Liver (tissue), 9 donors: ENCODE data around the gene SNN. TPM values are rescaled to one million over a fixed set of nuclear protein-coding genes. Genes with fewer than 3 reads are reported as not detected.

Experiments
- DNase-seq: peaks from one replicate; pipeline ENCODE4 v3.0.0-alpha.2; 2017; ENCODE audit warnings: low spot score
- H3K27ac ChIP-seq, 2 donors: one replicate each; pipeline ENCODE4 v1.7.0; 2013; ENCODE audit warnings: inconsistent platforms in 2 of 2, low read length in 2 of 2, control low read depth in 1 of 2, low read depth in 1 of 2, mild to moderate bottlenecking in 1 of 2
- H3K27me3 ChIP-seq, 4 donors: one replicate each; pipeline versions ENCODE4 v1.6.1 to v1.7.0; 2013; ENCODE audit warnings: low read length in 3 of 4, inconsistent platforms in 1 of 4, mild to moderate bottlenecking in 1 of 4, moderate library complexity in 1 of 4; ENCODE audit not compliant: control insufficient read depth in 4 of 4, insufficient read depth in 4 of 4
- H3K36me3 ChIP-seq, 4 donors: one replicate each; pipeline versions ENCODE4 v1.6.1 to v1.7.0; 2013; ENCODE audit warnings: low read length in 3 of 4, mild to moderate bottlenecking in 3 of 4, low read depth in 1 of 4, moderate library complexity in 1 of 4; ENCODE audit not compliant: control insufficient read depth in 4 of 4, insufficient read depth in 3 of 4
- H3K4me1 ChIP-seq, 4 donors: one replicate each; pipeline versions ENCODE4 v1.6.1 to v1.7.0; 2013; ENCODE audit warnings: low read length in 3 of 4, mild to moderate bottlenecking in 3 of 4, moderate library complexity in 1 of 4; ENCODE audit not compliant: control insufficient read depth in 4 of 4, insufficient read depth in 4 of 4
- H3K4me3 ChIP-seq, 3 donors: one replicate each; pipeline versions ENCODE4 v1.6.1 to v1.7.0; 2013; ENCODE audit warnings: low read length in 3 of 3, control low read depth in 1 of 3, low read depth in 1 of 3, mild to moderate bottlenecking in 1 of 3
- H3K9ac ChIP-seq, 2 donors: one replicate each; pipeline ENCODE4 v1.7.0; 2013; ENCODE audit warnings: low read length in 2 of 2, mild to moderate bottlenecking in 2 of 2, moderate library complexity in 2 of 2, control low read depth in 1 of 2, low read depth in 1 of 2
- H3K9me3 ChIP-seq, 4 donors: one replicate each; pipeline versions ENCODE4 v1.6.1 to v1.7.0; 2013; ENCODE audit warnings: low read length in 3 of 4; ENCODE audit not compliant: control insufficient read depth in 4 of 4
- EGR1 ChIP-seq, 2 donors: IDR thresholded peaks; 2 replicates each; pipeline ENCODE4 v1.6.1; 2016 to 2018; ENCODE audit warnings: antibody characterized with exemption in 2 of 2, low read depth in 2 of 2
- GABPA ChIP-seq, 2 donors: IDR thresholded peaks in 1 of 2; conservative IDR thresholded peaks in 1 of 2; 2 replicates each; pipeline ENCODE4 v1.6.1; 2016; ENCODE audit warnings: antibody characterized with exemption in 2 of 2, mild to moderate bottlenecking in 1 of 2, moderate library complexity in 1 of 2
- HNF4G ChIP-seq: IDR thresholded peaks from 2 replicates; pipeline ENCODE4 v1.6.1; 2016; ENCODE audit warnings: antibody characterized with exemption
- JUND ChIP-seq, 2 donors: IDR thresholded peaks; 2 replicates each; pipeline ENCODE4 v1.6.1; 2016; ENCODE audit warnings: antibody characterized with exemption in 2 of 2
- RAD21 ChIP-seq, 2 donors: IDR thresholded peaks; 2 replicates each; pipeline ENCODE4 v1.6.1; 2016; ENCODE audit warnings: antibody characterized with exemption in 2 of 2, mild to moderate bottlenecking in 2 of 2
- WGBS: extraction: QIAGEN DNeasy Blood & Tissue Kit; methylation state at CpG from one replicate; pipeline ENCODE4 v1.1.7; 2013; 5-methylcytosine and 5-hydroxymethylcytosine counted together
- polyA plus RNA-seq, 2 donors: library from polyadenylated mRNA; stranded (reverse) in 1 of 2; unstranded in 1 of 2; fragments of 200-250 nt in 1 of 2; fragments of >200 nt in 1 of 2; fragmentation: Nextera tagmentation in 1 of 2; extraction: Ambion mirVana in 1 of 2; gene quantifications; one replicate each; pipeline versions ENCODE4 v1.2.1 to v1.2.3, GENCODE V29; 2013 to 2015
- total RNA-seq, 2 donors: library from RNA; depleted of rRNA; stranded (reverse); fragments of >200 nt; gene quantifications; one replicate each; pipeline ENCODE4 v1.2.3, GENCODE V29; 2014
- TF ChIP-seq, protein P1 (sequence below): fragments of 150-350 bp; IDR thresholded peaks from 2 replicates; pipeline ENCODE4 v1.5.1; 2017; ENCODE audit warnings: improper control_type of control experiment, low read depth, low read length; ENCODE audit not compliant: missing input control
- TF ChIP-seq, protein P2 (sequence below): IDR thresholded peaks from 2 replicates; pipeline ENCODE4 v1.6.1; 2016; ENCODE audit warnings: antibody characterized with exemption
- donor health status: healthy.
- donor health status: healthy.
- donor health status: healthy.
- donor health status: healthy.
- donor health status: healthy.

Gene SNN
- total and polyA plus RNA-seq, 4 donors, result 2.5 to 6.2 (median 5.3) TPM

DNA sequence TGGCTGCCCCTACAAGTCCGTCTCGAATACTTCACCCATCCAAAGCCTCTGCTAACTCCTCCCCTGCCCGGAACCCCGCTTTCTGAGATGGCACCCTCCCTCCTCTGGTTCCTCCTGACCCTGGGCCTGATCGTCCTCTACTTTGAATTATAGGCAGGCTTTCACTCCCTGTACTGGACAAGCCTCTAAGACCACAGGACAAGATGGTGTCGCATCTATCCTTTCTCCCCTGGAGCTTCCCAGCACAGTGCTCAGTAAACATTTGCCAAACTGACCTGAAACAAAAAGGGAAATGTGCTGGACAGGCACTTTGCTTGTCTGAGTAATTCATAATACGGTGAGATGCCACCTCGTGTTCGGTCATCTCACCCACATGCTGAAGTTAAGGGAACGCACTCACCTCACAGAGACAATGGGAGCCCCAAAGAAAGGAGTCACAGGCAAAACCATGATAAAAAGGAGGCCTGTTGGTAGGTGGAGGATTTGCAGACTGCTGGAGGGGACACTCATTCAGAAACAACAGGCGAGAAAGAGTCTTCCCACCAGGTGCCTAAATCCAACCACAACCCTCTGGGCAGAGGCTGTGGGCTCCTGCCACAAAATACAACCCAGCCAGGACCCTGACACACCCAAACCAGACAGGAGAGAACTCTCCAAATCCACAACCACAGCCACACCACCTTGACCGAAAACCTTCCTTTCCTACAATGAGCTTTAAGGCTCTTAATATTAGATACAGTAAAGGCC is 28.2 kb downstream of the SNN start:
- H3K27ac ChIP-seq, result no peak overlapping the region
- no peak overlapping the region for H3K9ac ChIP-seq
- H3K4me1 ChIP-seq, result peaks cover 0 to 20% (median 16%) of the 10 kb centered on the region in 4 donors
- H3K27me3 ChIP-seq, result no peaks in the 10 kb centered on the region
- no peak for DNase-seq
- no peak for TF ChIP-seq JUND (IDR thresholded peaks at IDR 0.05)
- TF ChIP-seq, protein P1, sequence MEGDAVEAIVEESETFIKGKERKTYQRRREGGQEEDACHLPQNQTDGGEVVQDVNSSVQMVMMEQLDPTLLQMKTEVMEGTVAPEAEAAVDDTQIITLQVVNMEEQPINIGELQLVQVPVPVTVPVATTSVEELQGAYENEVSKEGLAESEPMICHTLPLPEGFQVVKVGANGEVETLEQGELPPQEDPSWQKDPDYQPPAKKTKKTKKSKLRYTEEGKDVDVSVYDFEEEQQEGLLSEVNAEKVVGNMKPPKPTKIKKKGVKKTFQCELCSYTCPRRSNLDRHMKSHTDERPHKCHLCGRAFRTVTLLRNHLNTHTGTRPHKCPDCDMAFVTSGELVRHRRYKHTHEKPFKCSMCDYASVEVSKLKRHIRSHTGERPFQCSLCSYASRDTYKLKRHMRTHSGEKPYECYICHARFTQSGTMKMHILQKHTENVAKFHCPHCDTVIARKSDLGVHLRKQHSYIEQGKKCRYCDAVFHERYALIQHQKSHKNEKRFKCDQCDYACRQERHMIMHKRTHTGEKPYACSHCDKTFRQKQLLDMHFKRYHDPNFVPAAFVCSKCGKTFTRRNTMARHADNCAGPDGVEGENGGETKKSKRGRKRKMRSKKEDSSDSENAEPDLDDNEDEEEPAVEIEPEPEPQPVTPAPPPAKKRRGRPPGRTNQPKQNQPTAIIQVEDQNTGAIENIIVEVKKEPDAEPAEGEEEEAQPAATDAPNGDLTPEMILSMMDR, result no peak
- no peak for TF ChIP-seq GABPA (IDR thresholded peaks at IDR 0.05 in 1 of 2, conservative IDR thresholded peaks at IDR 0.05 in 1 of 2)
- no peak for TF ChIP-seq HNF4G
- TF ChIP-seq EGR1 (IDR thresholded peaks at IDR 0.05; ENCODE audit: low read depth in 2 of 2), result no peak
- no peak for TF ChIP-seq RAD21 (IDR thresholded peaks at IDR 0.05)
- H3K9me3 ChIP-seq, result no peaks in the 10 kb centered on the region
- 95% methylated on average over 12 of the region's 12 CpGs for WGBS
- H3K36me3 ChIP-seq, result peaks cover 24 to 59% (median 47%) of the 10 kb centered on the region in 4 donors
- no peak overlapping the region for H3K4me3 ChIP-seq

DNA sequence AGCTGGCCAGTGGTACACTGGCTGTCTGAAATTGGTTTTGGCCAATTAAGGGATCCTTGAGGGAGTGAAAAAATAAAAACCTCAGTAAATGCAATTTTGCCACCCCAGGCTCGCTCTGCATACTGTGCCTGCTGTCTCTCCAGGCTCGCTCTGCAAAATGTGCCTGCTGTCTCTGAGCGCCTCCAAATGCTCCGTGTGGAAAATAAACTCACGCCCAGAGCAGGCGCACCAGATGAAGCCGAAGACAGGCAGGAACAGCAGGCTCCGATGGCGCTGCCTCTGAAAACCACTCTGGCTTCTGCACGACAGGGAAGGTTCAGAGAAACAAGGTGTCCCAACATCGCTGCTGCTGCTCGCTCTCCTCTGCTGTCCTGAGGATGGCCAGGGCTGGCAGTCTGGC is 29.1 kb downstream of the SNN start:
- 97% methylated on average over 12 of the region's 12 CpGs for WGBS
- Histone ChIP-seq H3K27me3 (no peaks in the 10 kb centered on the region), H3K9me3 (no peaks in the 10 kb centered on the region), H3K4me3 (no peak overlapping the region), H3K27ac (no peak overlapping the region), H3K4me1 (peaks cover 0 to 20% (median 16%) of the 10 kb centered on the region in 4 donors), H3K9ac (no peak overlapping the region), H3K36me3 (peaks cover 18 to 53% (median 43%) of the 10 kb centered on the region in 4 donors)
- no peak for DNase-seq
- TF ChIP-seq, protein P1, result no peak
- TF ChIP-seq RAD21 (IDR thresholded peaks at IDR 0.05) (no peak), EGR1 (IDR thresholded peaks at IDR 0.05; ENCODE audit: low read depth in 2 of 2) (no peak)

- DNase-seq, result no peak
- Histone ChIP-seq H3K27me3 (no peaks in the 10 kb centered on the region), H3K9me3 (no peaks in the 10 kb centered on the region), H3K4me1 (peaks cover 0 to 21% (median 16%) of the 10 kb centered on the region in 4 donors), H3K27ac (peak overlapping the region in 1 of 2 donors; percentile 10), H3K9ac (no peak overlapping the region), H3K4me3 (no peak overlapping the region), H3K36me3 (peaks cover 18 to 50% (median 41%) of the 10 kb centered on the region in 4 donors)
- WGBS, result 69% methylated on average over 7 of the region's 7 CpGs
- peak; percentile 9 to 48 for TF ChIP-seq RAD21 (IDR thresholded peaks at IDR 0.05)
- TF ChIP-seq, protein P2, sequence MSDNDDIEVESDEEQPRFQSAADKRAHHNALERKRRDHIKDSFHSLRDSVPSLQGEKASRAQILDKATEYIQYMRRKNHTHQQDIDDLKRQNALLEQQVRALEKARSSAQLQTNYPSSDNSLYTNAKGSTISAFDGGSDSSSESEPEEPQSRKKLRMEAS, result no peak
These were observed 30.0 kb downstream of the SNN start for GRCh38 chr16:11698271-11698689.
